ENCODE results near the gene ABCA13.

Gene ABCA13

GRCh38 chr7:48637382-48637781, 466.1 kb downstream of the ABCA13 start:
- no peak for DNase-seq (ENCODE audit: low read depth in 1 of 2, low spot score in 1 of 2)
- H3K27ac ChIP-seq (replicated peaks) = no peak overlapping the region
- H3K27me3 ChIP-seq (ENCODE audit: insufficient read depth, poor library complexity, severe bottlenecking) = no peaks in the 10 kb centered on the region
- TF ChIP-seq GABPA (IDR thresholded peaks at IDR 0.05; ENCODE audit: low read depth) = no peak
- no peak for TF ChIP-seq POLR2AphosphoS5 (IDR thresholded peaks at IDR 0.05; ENCODE audit: low read depth)
- TF ChIP-seq SPI1 (IDR thresholded peaks at IDR 0.05; ENCODE audit: borderline replicate concordance, low read depth) = no peak
- TF ChIP-seq, protein P1, sequence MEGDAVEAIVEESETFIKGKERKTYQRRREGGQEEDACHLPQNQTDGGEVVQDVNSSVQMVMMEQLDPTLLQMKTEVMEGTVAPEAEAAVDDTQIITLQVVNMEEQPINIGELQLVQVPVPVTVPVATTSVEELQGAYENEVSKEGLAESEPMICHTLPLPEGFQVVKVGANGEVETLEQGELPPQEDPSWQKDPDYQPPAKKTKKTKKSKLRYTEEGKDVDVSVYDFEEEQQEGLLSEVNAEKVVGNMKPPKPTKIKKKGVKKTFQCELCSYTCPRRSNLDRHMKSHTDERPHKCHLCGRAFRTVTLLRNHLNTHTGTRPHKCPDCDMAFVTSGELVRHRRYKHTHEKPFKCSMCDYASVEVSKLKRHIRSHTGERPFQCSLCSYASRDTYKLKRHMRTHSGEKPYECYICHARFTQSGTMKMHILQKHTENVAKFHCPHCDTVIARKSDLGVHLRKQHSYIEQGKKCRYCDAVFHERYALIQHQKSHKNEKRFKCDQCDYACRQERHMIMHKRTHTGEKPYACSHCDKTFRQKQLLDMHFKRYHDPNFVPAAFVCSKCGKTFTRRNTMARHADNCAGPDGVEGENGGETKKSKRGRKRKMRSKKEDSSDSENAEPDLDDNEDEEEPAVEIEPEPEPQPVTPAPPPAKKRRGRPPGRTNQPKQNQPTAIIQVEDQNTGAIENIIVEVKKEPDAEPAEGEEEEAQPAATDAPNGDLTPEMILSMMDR (IDR thresholded peaks at IDR 0.05; ENCODE audit: insufficient read depth, low read length) = no peak
- TF ChIP-seq, protein P2, sequence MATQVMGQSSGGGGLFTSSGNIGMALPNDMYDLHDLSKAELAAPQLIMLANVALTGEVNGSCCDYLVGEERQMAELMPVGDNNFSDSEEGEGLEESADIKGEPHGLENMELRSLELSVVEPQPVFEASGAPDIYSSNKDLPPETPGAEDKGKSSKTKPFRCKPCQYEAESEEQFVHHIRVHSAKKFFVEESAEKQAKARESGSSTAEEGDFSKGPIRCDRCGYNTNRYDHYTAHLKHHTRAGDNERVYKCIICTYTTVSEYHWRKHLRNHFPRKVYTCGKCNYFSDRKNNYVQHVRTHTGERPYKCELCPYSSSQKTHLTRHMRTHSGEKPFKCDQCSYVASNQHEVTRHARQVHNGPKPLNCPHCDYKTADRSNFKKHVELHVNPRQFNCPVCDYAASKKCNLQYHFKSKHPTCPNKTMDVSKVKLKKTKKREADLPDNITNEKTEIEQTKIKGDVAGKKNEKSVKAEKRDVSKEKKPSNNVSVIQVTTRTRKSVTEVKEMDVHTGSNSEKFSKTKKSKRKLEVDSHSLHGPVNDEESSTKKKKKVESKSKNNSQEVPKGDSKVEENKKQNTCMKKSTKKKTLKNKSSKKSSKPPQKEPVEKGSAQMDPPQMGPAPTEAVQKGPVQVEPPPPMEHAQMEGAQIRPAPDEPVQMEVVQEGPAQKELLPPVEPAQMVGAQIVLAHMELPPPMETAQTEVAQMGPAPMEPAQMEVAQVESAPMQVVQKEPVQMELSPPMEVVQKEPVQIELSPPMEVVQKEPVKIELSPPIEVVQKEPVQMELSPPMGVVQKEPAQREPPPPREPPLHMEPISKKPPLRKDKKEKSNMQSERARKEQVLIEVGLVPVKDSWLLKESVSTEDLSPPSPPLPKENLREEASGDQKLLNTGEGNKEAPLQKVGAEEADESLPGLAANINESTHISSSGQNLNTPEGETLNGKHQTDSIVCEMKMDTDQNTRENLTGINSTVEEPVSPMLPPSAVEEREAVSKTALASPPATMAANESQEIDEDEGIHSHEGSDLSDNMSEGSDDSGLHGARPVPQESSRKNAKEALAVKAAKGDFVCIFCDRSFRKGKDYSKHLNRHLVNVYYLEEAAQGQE (IDR thresholded peaks at IDR 0.05; ENCODE audit: insufficient replicate concordance, low read depth) = no peak
- H3K4me3 ChIP-seq (replicated peaks; ENCODE audit: insufficient read depth, low read length) = no peak overlapping the region

DNA sequence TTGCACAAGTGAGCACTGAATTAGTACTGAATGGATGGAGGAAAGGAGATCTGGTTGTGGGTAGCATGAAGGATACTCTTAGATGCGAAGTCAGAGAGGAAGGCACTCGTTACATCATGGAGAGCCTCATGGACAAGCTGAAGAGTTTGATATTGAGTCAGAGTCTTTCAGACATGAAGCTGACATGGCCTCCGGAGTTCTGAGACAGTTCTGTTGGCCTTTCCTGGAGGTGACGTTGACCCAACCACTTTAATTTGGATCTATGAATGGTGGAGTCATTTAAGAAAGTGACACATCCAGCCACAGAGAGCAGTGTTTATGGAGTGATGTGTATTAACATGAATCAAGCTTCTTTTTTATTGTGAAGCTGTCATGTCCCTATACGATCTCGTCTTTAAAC, 466.8 kb downstream of the ABCA13 start:
- H3K27ac ChIP-seq (replicated peaks) = no peak overlapping the region
- TF ChIP-seq SPI1 (IDR thresholded peaks at IDR 0.05; ENCODE audit: borderline replicate concordance, low read depth) (no peak), POLR2AphosphoS5 (IDR thresholded peaks at IDR 0.05; ENCODE audit: low read depth) (no peak), GABPA (IDR thresholded peaks at IDR 0.05; ENCODE audit: low read depth) (no peak)
- TF ChIP-seq, protein P2 (IDR thresholded peaks at IDR 0.05; ENCODE audit: insufficient replicate concordance, low read depth) = no peak
- TF ChIP-seq, protein P1 (IDR thresholded peaks at IDR 0.05; ENCODE audit: insufficient read depth, low read length) = no peak
- no peak for DNase-seq (ENCODE audit: low read depth in 1 of 2, low spot score in 1 of 2)
- H3K27me3 ChIP-seq (ENCODE audit: insufficient read depth, poor library complexity, severe bottlenecking) = no peaks in the 10 kb centered on the region
- no peak overlapping the region for H3K4me3 ChIP-seq (replicated peaks; ENCODE audit: insufficient read depth, low read length)

DNA sequence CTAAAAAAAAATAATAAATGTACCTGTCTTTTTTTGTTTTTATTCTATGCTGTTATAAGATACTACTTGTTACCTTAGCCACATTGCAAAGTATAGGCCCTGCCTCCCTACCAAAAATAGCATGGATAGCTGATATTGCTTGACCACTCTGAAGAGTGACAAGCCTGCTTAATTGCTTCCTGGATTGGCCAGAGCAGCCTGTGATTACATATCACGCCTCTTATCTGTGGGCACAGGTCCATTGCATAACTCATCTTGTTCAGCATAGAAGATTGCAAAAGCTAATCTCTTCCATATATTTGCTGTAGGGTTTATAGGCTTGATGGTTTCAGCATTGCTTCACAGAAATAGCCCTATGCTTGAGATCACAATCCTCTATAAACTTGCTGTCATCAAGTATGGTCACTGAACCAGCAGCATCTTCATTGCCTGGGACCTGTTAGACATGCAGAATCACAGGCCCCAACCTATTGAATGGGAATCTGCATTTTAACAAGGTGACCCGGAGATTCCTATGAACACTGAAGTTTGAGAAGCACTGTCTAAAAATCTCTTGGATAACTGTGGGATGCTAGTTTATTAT, 472.3 kb downstream of the ABCA13 start:
- DNase-seq (ENCODE audit: low read depth in 1 of 2, low spot score in 1 of 2) = peak; percentile 4 to 51
- TF ChIP-seq, protein P2 (IDR thresholded peaks at IDR 0.05; ENCODE audit: insufficient replicate concordance, low read depth) = no peak
- TF ChIP-seq POLR2AphosphoS5 (IDR thresholded peaks at IDR 0.05; ENCODE audit: low read depth) = peak; percentile 90
- no peak for TF ChIP-seq GABPA (IDR thresholded peaks at IDR 0.05; ENCODE audit: low read depth)
- H3K4me3 ChIP-seq (replicated peaks; ENCODE audit: insufficient read depth, low read length) = no peak overlapping the region
- no peaks in the 10 kb centered on the region for H3K27me3 ChIP-seq (ENCODE audit: insufficient read depth, poor library complexity, severe bottlenecking)
- no peak overlapping the region for H3K27ac ChIP-seq (replicated peaks)
